ENCODE measurements around the gene KIF23. TPM values are rescaled to one million over a fixed set of nuclear protein-coding genes. Genes with fewer than 3 reads are reported as not detected.

The KIF23 gene
- total RNA-seq, 4 donors from 2014 or later = 4.5 to 13.2 (median 8.9) TPM

DNA sequence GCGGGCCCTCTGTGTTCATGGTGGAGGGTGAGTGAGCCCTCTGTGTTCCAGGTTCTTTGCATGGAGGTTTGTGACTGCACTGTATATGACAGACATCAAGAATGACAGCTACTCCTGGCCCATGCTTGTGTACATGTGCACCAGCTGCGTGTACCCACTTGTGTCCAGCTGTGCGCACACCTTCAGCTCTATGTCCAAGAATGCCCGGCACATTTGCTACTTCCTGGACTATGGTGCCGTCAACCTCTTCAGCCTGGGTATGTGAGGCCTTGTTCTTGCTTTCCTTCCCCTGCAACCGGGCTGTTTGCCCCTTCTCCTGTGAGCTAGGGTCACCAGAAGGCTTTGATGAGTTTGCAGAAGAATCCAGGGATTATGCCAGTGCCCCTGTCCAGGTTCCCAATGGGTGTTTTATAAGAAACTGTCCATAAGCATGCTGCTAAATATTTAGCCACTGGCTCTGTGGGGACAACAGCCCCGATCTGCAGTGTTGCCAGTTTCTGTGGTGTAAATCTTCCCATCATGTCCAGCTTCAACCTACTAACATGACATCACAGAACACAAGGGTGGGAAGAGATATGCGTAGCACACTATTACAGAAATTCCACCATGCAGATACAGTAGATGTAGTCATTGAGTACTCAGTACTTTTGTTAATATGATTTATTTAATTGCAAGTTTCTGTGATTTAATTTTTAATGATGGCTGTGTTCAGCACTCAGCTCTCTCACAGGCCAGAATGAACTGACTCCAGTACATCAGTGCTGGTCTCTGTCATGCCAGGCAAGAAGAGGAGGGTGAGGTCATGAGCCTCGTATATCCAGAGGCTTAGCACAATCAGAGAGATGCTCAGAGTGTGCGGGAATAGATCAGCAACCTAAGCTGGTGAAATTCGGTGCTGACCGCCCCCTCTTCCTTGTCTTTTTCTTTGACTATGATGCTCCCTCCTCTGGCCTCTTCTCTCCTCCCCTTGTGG, 29.2 kb upstream of the KIF23 start:
- no peak for DNase-seq (ENCODE audit: low spot score in 2 of 2)
- Histone ChIP-seq H3K27ac (no peak overlapping the region), H3K36me3 (no peaks in the 10 kb centered on the region), H3K4me3 (no peak overlapping the region), H3K27me3 (no peaks in the 10 kb centered on the region), H3K4me1 (peaks cover 0 to 7% (median 0%) of the 10 kb centered on the region in 4 donors), H3K9me3 (no peaks in the 10 kb centered on the region)
- WGBS, 2 donors = 87 to 89% methylated on average over 11 to 12 of the region's 12 CpGs
- TF ChIP-seq CTCF (IDR thresholded peaks at IDR 0.05) = no peak
- no peak for TF ChIP-seq POLR2A (IDR thresholded peaks at IDR 0.05)
- TF ChIP-seq EP300 (IDR thresholded peaks at IDR 0.05) = no peak

DNA sequence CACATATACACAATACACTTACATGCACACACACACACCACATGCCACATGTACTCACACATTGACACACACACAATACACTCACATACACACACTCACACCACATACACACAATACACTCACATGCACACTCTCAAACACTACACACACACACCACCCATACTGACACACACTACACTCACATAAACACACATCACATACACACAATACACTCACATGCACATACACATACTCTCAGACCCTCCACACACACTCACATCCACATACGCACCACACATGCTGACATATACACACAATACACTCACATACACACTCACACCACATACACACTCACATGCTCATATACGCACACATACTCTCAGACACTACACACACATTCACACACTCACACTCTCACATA, 28.3 kb upstream of the KIF23 start:
- no peaks in the 10 kb centered on the region for H3K27me3 ChIP-seq
- TF ChIP-seq CTCF (IDR thresholded peaks at IDR 0.05) (no peak), POLR2A (IDR thresholded peaks at IDR 0.05) (no peak), EP300 (IDR thresholded peaks at IDR 0.05) (no peak)
- 94 to 95% methylated on average over 2 of the region's 2 CpGs for WGBS, 2 donors

GRCh38 chr15:69386284-69386683, 27.9 kb upstream of the KIF23 start:
- WGBS, 2 donors = 58 to 73% methylated on average over 7 of the region's 7 CpGs
- H3K4me1 ChIP-seq = peaks cover 0 to 7% (median 0%) of the 10 kb centered on the region in 4 donors
- no peak for DNase-seq (ENCODE audit: low spot score in 2 of 2)
- H3K4me3 ChIP-seq = no peak overlapping the region
- TF ChIP-seq POLR2A (IDR thresholded peaks at IDR 0.05) (no peak), CTCF (IDR thresholded peaks at IDR 0.05) (no peak), EP300 (IDR thresholded peaks at IDR 0.05) (no peak)
- no peak overlapping the region for H3K27ac ChIP-seq
- no peaks in the 10 kb centered on the region for H3K9me3 ChIP-seq
- H3K27me3 ChIP-seq = no peaks in the 10 kb centered on the region
- H3K36me3 ChIP-seq = no peaks in the 10 kb centered on the region

More for the DNA sequence above, 28.3 kb upstream of the KIF23 start:
- H3K9me3 ChIP-seq = no peaks in the 10 kb centered on the region
- H3K27ac ChIP-seq = no peak overlapping the region
- no peak for DNase-seq (ENCODE audit: low spot score in 2 of 2)
- H3K4me3 ChIP-seq = no peak overlapping the region
- peaks cover 0 to 7% (median 0%) of the 10 kb centered on the region in 4 donors for H3K4me1 ChIP-seq
- no peaks in the 10 kb centered on the region for H3K36me3 ChIP-seq

GRCh38 chr15:69388260-69388705, 25.9 kb upstream of the KIF23 start:
- H3K9me3 ChIP-seq = no peaks in the 10 kb centered on the region
- no peaks in the 10 kb centered on the region for H3K27me3 ChIP-seq
- H3K36me3 ChIP-seq = no peaks in the 10 kb centered on the region
- H3K4me1 ChIP-seq = peaks cover 0 to 7% (median 0%) of the 10 kb centered on the region in 4 donors
- DNase-seq (ENCODE audit: low spot score in 2 of 2) = no peak
- no peak overlapping the region for H3K27ac ChIP-seq
- no peak overlapping the region for H3K4me3 ChIP-seq
- WGBS, 2 donors = 24 to 36% methylated on average over 6 of the region's 6 CpGs
- TF ChIP-seq EP300 (IDR thresholded peaks at IDR 0.05) (no peak), CTCF (IDR thresholded peaks at IDR 0.05) (no peak), POLR2A (IDR thresholded peaks at IDR 0.05) (no peak)

- Histone ChIP-seq H3K4me3 (no peak overlapping the region), H3K36me3 (no peaks in the 10 kb centered on the region), H3K27me3 (no peaks in the 10 kb centered on the region), H3K4me1 (peaks cover 0 to 13% (median 1%) of the 10 kb centered on the region in 4 donors), H3K27ac (no peak overlapping the region), H3K9me3 (no peaks in the 10 kb centered on the region)
- DNase-seq (ENCODE audit: low spot score in 2 of 2) = no peak
- TF ChIP-seq EP300 (IDR thresholded peaks at IDR 0.05) (no peak), POLR2A (IDR thresholded peaks at IDR 0.05) (no peak), CTCF (IDR thresholded peaks at IDR 0.05) (no peak)
- WGBS, 2 donors = 95 to 99% methylated on average over 7 of the region's 7 CpGs
These were observed 24.7 kb upstream of the KIF23 start for GRCh38 chr15:69389426-69389825.
